Measurements from ENCODE around the gene HYCC1.
"Not testable (repeated sequence)": the region's sequence is repeated elsewhere in the genome, so short reads cannot be mapped to it uniquely, and the experiment has no call there.

Gene HYCC1

DNA sequence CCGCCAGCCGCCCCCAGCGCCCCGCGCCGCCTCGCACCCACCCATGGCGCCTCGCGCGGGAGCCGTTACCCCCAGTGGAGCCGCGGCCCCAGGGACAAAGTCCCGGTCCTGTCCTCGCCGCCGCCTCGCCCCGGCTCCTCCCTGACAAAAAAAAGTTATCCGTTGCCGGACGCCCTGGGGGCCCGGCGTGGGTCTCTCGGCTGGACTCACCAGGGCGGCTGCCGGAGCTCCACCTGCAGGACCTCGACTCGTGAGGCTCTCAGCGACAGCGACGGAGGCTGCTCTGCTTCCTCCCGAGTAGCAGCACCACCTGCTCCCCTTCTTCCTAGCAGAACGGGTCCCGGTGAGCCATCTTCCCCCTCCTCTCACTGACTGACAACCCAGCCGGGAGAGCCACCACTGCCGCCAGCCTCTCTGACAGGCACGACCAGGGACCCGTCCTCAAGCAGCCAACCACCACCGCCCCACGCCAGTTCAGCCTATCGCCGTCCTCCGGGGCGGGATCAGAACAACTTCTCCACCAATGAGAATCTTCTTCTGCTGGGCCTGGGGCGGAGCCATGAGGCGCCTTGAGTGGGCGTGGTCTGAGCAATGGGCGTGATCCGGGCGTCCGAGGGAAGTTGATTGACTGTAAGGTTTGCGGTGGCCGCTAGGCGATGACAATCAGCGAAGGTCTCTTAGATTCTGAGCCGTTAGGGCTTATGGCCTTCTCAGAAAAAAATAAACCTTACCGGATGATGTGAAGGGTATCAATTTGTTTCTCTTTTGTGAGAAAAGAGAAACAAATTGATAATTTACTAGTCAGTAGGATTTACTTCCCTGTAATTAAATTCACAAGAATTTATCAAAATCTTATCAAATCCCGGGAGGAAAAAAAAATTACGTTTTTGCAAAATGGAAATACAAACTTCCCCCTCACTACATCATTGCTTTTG is at the start of gene HYCC1:
Gene HYCC1 (minus strand): TSS at position 416 of the 935 bp plus-strand sequence. CDS start 23,019 bp downstream, outside the sequence.
- peak; percentile 99 for DNase-seq

DNA sequence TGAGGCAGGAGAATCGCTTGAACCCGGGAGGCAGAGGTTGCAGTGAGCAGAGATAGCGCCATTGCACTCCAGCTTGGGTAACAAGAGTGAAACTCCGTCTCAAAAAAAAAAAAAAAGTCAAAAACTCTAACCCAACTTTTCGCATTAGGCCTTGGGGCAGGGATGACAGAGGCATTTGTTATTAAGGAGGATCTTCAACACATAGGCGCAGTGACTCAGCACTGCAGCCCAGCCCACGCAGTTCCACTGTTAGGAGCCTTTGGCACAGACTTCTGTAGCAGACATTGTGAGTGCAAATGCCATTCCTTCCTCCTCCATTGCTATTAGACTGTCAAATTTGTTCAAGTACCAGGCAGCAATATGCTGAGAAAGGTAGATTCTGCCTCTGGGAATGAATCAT is 48.5 kb upstream of the HYCC1 start:
- DNase-seq: no peak

DNA sequence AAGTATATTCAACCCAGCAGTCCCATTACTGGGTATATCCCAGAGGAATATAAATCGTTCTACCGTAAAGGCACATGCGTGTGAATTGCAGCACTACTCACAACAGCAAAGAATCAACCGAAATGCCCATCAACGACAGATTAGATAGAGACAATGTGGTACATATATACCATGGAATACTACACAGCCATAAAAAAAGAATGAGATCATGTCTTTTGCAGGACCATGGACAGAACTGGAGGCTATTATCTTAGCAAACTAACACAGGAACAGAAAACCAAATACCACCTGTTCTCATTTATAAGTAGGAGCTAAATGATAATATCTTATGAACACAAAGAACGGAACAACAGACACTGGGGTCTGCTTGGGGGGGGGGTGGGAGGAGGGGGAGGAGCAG is 47.4 kb upstream of the HYCC1 start:
- DNase-seq: no peak

DNA sequence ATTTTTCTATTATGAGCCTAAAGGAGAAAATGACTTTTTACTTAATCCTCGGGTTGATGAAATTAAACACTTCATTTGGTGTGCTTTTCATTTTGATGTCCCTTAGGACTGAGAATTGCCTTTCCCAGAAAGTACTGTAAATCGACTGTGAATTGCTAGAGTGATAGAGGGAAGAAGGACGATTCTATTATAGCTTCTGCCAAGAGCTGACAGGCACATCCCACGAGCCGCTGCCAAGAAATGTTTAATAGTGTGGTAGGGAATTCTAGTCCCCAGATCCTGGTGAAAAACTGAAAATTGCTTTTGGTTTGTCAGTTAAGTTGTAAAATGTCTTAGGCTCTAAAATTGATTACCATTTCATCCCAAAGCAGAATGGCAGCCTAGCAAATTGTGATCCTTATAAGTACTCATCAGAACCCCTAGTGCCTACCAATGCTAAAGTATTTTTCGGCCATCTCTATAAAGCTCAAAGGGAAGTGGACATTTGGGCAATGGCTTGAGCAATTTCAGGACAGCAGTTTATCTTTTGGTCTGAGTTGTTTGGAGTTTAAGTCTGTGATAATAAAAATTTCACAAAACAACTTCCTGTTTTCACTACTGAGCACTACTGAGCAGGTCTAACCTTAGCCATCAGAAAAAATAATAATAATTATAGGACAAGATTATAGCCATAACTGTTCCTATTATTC is 44.6 kb upstream of the HYCC1 start:
- no peak for DNase-seq

DNA sequence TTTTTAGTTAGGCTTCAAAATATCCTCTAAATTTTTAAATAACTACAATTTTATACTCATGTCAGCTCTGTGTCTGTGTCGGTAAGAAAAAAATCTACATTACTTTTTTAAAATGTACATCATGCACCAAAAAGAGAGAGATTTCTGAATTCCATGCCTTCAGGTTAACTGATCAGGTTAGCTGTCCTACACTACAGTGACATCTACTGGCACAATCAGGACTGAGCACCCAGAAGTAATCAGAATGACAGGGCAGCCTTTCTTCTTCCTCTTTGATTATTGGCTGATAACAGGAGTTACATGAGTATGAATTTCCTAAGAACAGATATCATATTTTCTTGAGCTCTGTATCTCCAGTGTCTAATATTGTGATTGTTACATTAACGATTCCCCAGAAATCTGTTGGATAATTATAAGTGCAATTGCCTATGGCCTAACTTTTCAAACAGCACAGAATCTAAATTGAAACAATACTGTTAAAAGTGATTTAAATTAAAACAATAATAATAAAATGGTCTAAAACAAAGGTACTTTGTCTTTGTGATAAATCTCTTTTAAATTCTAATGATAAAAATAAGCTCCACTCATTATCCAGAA is 41.8 kb upstream of the HYCC1 start:
- peak; percentile 68 for DNase-seq

DNA sequence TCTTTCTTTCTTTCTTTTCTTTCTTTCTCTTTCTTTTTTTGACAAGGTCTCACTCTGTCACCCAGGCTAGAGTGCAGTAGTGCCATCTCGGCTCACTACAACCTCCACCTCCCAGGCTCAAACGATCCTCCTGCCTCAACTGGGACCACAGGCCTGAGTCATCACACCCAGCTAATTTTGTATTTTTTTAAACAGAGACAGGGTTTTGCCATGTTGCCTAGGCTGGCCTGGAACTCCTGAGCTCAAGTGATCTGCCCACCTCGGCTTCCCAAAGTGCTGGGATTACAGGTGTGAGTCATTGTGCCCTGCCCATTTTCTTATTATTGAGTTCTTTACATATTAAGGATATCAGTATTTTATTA is 37.2 kb upstream of the HYCC1 start:
- peak; percentile 10 for DNase-seq

DNA sequence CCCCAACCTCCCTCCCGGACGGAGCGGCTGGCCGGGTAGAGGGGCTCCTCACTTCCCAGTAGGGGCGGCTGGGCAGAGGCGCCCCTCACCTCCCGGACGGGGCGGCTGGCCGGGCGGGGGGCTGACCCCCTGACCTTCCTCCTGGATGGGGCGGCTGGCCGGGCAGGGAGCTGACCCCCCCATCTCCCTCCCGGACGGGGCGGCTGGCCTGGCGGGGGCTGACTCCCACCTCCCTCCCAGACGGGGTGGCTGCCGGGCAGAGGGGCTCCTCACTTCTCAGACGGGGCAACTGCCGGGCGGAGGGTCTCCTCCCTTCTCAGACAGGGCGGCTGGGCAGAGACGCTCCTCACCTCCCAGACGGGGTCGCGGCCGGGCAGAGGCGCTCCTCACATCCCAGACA is 32.4 kb upstream of the HYCC1 start:
- DNase-seq: not testable (repeated sequence)

DNA sequence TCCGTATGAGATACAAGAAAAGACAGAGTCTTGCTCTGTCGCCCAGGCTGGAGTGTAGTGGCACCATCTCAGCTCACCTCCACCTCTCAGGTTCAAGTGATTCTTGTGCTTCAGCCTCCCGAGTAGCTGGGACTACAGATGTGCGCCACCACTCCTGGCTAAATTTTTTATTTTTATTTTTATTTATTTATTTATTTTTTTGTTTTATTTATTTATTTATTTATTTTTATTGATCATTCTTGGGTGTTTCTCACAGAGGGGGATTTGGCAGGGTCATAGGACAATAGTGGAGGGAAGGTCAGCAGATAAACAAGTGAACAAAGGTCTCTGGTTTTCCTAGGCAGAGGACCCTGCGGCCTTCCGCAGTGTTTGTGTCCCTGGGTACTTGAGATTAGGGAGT is 31.2 kb upstream of the HYCC1 start:
- not testable (repeated sequence) for DNase-seq

DNA sequence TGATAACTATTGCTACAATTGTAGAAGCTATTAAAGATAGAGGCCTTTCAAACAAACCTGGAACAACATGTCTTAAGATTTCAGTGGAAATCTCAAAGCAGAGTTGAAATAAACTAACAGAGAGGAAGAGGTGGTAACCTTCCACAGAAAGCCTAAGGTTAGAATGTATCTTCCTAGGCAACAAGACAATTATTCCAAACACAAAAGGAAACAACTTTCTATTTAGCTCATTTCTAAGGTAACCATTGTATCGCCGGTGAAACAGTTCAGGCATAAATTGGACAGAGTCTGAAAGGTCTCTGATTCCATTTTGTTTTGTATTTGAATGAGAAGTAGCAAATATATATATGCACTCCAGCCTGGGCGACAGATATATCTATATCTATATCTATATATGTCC is 30.7 kb upstream of the HYCC1 start:
- DNase-seq: no peak

DNA sequence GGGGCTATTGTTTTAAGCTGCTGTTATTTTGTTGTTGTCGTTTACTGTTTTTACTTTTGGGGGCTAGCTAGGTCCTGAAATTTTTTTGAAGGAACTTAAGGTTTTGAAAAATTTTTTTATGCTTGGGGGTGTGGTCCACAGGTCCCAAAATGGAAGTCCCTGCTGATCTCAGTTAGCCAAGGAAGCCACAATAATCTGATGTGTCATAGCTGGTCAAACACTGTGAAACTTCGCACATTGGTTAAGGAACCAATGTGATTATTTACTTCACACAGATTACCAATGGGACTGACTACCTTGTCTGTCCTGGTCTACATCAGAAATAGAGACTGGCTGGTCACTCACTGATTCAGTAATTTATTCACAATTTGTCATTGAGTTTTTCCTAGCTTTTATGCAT is 29.5 kb upstream of the HYCC1 start:
- no peak for DNase-seq

DNA sequence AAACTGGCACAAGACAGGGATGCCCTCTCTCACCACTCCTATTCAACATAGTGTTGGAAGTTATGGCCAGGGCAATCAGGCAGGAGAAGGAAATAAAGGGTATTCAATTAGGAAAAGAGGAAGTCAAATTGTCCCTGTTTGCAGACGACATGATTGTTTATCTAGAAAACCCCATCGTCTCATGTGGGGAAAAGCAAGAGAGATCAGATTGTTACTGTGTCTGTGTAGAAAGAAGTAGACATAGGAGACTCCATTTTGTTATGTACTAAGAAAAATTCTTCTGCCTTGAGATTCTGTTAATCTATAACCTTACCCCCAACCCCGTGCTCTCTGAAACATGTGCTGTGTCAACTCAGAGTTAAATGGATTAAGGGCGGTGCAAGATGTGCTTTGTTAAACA is 25.7 kb upstream of the HYCC1 start:
- DNase-seq: not testable (repeated sequence)

DNA sequence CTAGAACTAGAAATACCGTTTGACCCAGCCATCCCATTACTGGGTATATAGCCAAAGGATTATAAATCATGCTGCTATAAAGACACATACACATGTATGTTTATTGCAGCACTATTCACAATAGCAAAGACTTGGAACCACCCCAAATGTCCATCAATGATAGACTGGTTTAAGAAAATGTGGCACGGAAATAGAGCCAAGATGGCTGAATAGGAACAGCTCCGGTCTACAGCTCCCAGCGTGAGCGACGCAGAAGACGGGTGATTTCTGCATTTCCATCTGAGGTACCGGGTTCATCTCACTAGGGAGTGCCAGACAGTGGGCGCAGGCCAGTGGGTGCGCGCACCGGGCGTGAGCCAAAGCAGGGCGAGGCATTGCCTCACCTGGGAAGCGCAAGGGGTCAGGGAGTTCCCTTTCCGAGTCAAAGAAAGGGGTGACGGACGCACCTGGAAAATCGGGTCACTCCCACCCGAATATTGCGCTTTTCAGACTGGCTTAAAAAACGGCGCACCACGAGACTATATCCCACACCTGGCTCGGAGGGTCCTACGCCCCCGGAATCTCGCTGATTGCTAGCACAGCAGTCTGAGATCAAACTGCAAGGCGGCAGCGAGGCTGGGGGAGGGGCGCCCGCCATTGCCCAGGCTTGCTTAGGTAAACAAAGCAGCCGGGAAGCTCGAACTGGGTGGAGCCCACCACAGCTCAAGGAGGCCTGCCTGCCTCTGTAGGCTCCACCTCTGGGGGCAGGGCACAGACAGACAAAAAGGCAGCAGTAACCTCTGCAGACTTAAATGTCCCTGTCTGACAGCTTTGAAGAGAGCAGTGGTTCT is 21.8 kb upstream of the HYCC1 start:
- DNase-seq: not testable (repeated sequence)

DNA sequence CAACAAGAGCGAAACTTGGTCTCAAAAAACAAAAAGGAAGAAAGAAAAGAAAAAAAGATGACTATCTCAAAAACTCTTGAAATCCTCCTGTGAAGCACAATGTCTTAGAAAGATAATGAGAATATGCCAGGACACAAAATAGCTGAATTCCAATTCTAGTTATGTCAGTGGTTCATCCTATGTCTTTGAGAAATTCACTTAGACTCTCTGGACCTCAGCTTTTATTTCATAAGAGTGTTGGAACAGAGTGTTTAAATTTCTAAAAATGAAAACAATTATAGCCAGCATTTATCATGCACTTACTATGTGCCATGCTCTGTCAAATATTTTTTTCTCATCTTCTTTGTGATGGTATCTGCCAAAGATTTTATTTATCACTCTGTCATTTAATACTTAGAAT is 13.3 kb upstream of the HYCC1 start:
- DNase-seq: no peak

DNA sequence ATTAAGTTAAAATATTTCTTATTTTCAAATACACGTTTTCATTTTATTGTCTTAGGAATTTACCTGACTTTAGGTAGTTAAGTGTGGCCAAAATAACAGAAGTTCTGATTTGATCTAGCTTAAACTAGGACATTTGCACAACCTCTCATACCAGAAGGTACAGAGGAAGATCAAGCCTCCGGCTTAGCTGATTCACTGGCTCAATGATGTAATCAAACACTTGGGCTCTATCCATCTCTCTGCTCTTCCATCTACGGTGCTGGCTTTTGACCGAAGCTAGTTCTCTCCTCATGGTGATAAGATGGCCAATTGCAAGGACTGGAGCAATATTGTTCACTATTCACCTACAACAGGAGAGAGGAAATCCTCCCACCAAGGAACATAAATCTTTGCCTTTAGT is 12.2 kb upstream of the HYCC1 start:
- no peak for DNase-seq

DNA sequence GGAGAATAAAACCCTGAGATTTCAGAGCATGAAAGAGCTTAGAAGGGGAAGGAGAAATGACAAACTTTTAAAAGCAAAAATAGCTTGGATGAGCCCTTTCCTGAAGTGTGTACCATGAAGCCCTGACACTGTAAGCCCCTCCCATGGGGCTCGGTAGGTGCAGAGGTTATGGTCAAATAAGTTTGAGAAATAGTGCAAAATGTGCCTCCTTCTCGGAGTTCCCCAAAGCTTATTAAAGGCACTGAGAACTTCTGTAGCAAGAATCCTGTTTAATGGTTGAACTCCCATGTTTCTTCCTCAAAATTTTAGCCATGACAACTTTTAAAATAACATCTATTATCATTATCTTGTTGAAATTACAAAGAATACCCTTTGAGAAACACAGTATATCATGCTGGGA is 10.5 kb upstream of the HYCC1 start:
- no peak for DNase-seq

DNA sequence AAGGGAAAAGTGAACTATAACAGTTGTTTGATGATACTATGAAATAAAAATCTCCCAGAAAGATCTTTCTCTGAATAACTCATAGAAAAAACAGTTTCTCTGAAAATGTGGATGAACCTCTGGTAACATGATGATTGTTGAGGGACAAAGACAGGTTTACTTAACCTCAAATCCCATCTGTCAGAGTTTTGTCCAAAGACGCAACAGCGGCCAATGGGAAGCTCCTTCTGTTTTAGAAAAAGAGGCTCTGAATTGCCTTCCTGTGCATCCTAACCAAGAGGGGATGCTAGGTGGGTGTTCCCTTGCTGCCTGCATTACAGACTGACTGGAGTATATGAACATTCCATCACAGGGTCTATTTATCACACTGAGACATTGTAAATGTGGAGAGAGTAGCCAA is 8.9 kb upstream of the HYCC1 start:
- DNase-seq: no peak

DNA sequence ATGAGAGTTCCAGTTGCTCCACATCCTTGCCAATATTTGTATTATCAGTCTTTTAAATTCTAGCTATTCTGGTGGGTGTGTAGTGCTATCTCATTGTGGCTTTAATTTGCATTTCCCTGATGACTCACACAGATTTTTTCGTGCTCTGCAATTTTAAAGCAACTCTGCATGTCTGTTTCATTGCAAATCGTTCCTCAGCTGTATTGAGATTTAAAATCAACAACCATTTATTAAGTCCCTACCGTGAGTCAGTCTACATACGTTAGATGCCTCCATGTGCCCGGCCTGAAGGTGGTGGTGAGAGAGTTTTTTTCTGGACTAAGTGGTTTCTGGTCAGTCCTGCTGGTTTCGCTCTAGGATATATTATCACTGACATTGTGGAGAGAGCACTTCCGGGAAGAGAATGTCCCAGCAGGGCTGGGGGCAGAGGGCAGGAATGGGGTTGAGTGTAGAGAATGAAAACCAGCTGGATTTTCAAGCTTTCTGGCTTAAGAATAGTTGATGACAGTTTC is 8.4 kb upstream of the HYCC1 start:
- no peak for DNase-seq

DNA sequence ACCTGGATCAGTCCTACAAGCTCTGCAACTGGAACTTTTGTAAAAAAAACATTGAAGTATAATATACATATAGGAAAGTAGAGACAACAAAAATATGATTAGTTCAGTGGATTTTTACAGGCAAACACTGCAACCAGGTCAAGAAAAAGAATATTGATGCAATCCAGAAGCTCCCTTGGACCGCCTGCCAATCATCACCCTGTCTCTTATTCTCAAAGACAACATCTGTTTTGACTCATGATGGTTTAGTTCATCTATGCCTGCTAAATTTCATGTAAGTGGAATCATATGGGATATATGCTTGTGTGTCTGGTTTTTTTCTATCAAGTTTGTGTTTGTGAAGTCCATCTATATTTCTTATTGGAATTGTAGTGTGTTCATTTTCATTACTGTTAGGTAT is 7.7 kb upstream of the HYCC1 start:
- no peak for DNase-seq

DNA sequence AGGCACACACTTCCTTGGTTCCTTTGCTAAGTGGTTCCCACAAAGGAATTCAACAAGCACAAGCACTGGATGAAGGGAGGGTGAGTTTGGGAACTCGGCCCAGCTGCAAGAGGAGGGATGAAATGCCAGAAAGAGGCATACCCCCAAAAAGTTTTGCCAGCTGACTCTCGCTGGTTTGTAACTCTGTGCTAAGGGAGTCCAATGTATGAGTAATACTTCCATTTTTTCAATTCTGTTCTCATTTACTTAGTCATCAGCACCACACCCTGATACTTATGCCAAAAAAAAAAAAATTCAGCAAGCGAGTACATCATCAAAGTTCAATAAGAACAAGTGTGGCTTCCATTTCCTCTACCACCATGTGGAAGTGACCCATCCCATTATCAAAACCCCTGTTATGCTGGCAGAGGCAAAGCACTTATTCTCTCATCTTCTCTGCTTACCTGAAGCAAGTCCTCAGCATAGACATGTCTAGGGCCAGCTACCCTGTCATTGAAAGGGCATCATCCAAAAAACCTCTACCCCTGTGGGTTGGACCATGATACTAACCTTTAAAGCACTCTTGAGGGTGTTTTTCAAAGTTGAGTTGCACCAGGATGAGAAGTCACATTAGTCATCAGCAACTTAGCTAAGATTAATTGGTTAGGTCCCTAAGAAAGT is 6.9 kb upstream of the HYCC1 start:
- DNase-seq: peak; percentile 18

DNA sequence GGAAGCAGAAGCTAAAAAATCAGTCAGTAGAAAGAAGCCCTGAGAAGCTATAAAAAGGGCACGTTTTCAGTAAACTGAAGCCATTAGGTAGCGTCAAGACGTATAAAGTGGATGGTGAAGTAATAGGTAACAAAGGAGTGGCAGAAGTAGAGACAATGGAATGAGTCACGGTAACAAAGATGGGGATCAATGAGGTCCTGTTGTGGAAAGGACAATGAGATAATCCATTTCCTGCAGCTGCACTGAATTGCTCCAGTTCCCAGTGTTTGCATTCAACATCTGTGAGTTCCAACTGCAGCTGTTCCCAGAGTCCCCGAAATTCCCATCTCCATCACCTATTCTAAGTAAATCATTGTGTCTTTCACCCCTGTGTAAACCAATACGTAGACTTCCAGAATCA is 4.8 kb upstream of the HYCC1 start:
- no peak for DNase-seq

DNA sequence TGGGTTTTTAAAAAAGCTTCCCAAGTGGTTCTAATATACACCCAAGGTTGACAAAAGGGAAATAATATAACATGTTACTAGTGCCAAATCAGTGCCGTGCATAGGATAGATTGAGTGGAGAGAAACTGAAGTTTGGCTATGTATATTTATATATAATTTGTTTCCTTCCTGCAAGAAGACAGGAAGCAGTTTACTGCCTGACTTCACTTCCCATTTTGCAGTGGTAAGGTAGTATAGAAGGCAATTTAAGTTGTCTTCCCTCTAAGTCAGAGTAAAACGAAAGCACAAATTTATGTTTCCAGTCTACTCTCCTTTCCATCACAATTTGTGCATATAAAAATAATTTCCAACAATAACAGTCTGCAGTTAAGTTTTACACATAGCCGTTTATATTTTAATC is 3.4 kb upstream of the HYCC1 start:
- no peak for DNase-seq

Measured in activated CD4-positive, alpha-beta T cell treated with anti-CD3 and anti-CD28 coated beads for 48 hours (primary cell).